Colon (tissue), 2 donors: Measurements from ENCODE around the gene HPSE2.

ENCODE experiments used
- FAIRE-seq: peaks from 2 replicates; lab custom pipeline; 2012; peaks lifted over from hg19 to GRCh38; lab: Jason Lieb, UNC
- donor health status: control.
- donor health status: control.

HPSE2 gene

GRCh38 chr10:98676895-98677294, 558.8 kb downstream of the HPSE2 start:
- FAIRE-seq, result no peak

DNA sequence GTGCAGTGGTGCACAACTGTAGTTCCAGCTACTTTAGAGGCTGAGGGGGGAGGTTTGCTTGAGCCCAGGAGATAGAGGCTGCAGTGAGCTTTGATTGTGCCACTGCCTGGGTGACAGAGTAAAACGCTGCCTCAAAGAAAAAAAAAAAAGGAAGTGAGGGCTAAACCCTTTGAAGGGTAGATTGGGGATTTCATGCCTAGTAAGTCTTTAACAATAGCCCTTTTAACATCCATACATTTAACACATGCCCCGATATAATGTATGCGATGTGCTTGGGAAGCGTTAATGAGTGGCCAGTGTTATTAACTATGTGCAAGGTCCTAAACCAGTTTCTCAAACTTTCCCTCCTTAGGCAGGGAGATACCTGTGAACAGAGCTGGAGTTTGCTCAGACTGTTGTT, 559.8 kb downstream of the HPSE2 start:
- FAIRE-seq, result no peak

DNA sequence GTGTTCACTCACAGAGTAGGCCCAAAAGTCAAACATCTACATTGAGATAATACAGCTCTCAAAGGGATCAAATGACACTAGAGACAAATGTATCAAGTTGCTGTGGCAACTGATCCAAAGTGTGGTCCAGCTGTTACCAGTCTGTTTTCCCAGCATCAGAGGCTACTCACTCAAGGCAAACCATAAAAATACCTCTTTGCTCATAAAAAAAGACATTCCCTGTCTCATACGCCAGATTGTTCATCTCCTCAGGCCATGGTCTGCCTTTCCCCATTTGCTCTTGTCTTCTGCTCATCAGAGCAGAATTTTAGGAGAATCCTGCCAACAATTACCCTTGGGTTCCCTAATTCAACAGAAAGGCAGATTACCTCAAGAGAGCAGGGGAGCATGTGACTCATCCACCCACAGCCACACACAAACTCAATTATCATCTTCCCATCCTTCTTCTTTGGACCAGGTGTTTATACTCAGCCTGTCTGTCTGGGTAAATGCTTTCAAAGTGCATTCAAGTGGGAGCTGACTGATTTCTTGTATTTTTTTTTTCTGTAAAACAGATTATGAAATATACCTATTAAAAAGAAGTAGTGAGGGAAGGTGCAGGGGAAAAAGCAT, 562.4 kb downstream of the HPSE2 start:
- FAIRE-seq, result no peak

- FAIRE-seq, result no peak
Observed at GRCh38 chr10:98667081-98667480, 568.6 kb downstream of the HPSE2 start.

GRCh38 chr10:98666276-98666675, 569.4 kb downstream of the HPSE2 start:
- no peak for FAIRE-seq

GRCh38 chr10:98664329-98665042, 571.2 kb downstream of the HPSE2 start:
- no peak for FAIRE-seq

DNA sequence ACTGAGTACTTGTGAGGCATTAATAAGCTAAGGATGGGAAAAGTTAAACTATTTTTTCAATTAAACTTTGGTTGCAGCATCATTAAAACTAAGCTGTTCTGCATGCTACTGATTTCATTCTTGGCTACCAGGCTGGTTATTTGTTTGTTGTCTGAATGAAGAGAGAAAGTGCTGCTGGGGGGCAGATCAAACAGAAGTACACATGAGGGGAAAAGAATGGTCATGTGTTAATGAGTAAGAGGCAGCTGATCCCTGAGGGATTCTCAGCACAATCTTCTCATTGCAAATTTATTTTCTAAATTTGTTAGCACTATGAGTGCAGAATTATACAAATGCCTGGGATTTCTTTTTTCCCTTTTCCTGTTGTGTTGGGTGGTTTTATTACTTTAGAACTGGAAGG, 575.7 kb downstream of the HPSE2 start:
- no peak for FAIRE-seq

DNA sequence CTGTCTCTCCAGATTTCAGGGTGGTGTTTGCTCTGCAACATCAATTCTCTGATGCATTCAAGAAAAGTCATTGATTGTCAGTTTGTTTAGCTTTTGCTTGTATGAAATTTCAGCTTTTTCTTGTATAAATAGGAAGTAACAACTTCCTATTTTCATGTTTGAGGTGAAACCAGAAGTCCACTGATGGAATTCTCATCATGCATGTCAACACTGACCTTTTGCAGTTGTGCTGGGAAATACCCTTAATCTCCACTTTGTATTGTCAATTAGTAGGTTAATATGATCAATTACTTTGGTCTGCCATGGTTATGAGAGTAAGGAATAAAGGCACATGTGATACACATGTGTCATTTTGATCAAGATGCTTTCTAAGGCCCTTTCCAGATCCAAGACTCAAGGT, 580.2 kb downstream of the HPSE2 start:
- FAIRE-seq, result no peak

- FAIRE-seq, result no peak
Observed at GRCh38 chr10:98649170-98649569, 586.5 kb downstream of the HPSE2 start.

DNA sequence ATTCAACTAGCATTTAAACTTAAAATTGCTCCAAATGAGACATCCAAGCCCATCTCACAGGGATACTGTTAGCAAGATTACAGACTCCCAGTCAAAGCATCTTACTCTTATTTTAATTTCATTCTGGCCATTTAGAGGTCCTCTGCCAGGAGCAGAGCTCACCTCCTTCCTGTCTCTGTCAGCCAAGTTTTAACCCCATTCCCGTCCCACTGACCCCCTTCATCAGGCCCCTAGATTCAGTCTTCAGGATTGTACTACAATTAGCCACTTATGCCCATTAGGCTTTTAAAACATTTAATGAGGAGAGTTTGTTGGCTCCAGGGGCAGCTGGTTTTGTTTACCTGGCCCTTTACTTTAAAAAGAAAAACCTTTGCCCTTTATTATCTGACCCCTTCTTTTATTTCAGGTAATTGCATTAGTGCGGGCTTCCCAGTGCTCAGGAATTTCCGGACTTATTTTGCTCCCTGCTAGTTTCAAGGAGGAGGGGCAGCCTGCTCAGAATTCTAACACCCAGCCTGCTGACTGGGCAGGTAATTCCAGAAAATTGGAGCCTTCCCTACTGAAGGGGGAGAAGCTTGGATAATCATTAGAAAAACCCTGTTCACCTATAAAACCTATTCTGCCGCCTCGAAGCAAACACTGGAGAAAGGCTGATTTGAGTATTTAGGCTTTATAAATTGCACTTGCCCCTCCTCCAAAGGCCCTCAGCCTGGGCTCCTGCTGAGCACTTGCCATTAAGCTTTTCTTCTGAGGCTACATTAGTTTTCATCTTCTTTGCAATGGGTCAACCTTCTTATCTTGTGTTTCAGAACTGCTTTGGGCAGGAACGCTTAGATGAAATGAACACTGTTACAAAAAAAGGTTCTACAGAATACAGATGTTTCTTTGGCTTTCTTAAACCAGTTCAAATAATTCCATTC, 588.4 kb downstream of the HPSE2 start:
- FAIRE-seq, result no peak

DNA sequence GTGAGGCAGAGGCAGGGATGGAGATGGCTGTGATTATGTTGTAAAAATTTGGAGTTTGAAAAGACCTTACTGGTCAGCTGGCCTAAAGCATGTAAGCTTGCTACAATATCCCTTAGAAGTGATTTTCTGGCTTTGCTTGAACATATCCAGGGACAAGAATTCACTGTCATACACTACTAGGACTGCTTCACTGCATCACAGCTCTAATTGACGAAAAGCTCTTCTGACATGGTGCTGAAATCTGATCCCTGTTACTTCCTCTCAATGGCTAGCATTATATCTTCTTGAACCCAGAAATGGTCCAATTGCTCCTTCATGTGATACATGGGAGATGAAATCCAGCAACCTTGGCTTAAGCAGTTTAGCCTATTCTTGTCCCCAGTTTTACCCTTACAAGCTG, 591.2 kb downstream of the HPSE2 start:
- no peak for FAIRE-seq

- no peak for FAIRE-seq
Observed at GRCh38 chr10:98642281-98642680, 593.4 kb downstream of the HPSE2 start.

GRCh38 chr10:98638920-98639319, 596.7 kb downstream of the HPSE2 start:
- no peak for FAIRE-seq

GRCh38 chr10:98636921-98637329, 598.7 kb downstream of the HPSE2 start:
- FAIRE-seq, result no peak

- FAIRE-seq, result no peak
Observed at GRCh38 chr10:98632456-98633150, 603.0 kb downstream of the HPSE2 start.

- no peak for FAIRE-seq
Observed at GRCh38 chr10:98628206-98628605, 607.4 kb downstream of the HPSE2 start.

DNA sequence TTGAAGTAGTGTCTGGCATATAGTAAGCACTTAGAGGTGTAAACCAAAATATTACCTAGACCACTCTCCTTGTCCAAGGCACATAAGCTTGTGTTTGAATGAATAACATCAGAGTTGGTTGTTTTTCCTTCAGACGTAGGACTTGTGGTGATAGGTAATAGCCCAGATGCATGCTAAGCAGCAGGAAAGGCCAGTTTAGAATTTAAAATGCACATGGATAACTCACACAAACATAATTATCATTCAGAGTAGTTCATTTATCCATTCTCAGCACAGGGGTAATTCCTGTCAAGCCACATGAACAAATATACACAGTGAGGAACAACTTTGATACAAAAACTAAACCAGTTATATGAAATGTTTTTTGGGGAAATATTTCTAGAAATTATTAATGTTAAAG, 607.9 kb downstream of the HPSE2 start:
- no peak for FAIRE-seq

DNA sequence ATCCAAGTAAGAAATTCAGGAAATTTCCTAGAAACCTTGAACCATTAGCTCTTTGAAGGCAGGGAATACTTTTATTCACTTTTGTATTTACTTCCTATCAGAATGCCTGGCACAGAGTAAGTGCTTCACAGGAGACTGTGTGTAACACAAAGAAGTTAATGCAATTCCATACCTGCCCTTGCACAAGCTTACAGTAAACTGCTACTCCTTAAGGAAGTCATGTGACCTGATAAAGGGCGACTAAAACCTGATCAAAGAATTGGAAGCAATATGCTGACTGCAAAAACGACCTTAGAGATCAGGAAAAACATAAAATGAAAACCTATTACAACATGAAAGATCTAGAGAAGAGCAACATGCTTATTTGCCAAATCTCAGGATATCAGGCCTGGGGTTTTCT, 610.7 kb downstream of the HPSE2 start:
- no peak for FAIRE-seq

DNA sequence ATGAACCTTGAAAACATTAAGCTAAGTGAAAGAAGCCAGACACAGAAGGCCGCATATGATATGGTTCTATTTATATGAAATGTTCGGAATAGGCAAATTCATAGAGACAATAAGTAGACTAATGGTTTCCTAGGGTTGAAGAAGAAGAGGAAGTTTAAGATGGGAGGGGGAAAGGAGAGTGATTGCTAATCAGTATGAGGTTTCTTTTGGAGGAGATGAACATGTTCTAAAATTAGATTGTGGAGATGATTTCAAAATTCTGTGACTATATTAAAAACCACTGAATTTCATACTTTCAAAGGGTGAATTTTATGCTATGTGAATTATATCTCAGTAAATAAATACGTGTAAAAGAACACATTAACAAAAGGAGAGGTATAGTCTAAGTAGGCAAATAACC, 612.5 kb downstream of the HPSE2 start:
- FAIRE-seq, result no peak

GRCh38 chr10:98621630-98622029, 614.0 kb downstream of the HPSE2 start:
- FAIRE-seq, result no peak

GRCh38 chr10:98620503-98620902, 615.1 kb downstream of the HPSE2 start:
- FAIRE-seq, result no peak

- no peak for FAIRE-seq
Observed at GRCh38 chr10:98619446-98619845, 616.2 kb downstream of the HPSE2 start.
